Measurements from ENCODE around the gene FEZF1.

DNA sequence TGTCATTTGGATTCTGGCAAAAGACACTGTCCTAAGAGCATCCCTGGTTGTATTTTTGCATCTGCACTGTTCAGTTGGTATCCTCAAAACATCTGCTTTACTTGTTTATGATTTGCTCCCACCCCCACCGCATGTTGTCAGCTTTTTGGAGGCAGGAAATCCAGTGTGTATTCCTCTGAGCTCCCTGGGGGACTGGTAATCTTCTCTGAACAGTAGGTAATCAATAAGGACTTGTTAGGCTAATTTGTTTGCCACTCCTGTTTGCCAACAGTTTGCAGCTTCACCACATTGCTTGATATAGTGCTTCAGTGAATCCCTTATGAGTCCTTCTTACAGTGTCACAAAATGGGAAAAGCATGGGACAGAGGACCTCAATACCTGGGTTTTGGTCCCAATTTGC lies 49.1 kb downstream of the FEZF1 start:
- TF ChIP-seq POLR2A (IDR thresholded peaks at IDR 0.05; ENCODE audit: low read length) (no peak), GATA1 (IDR thresholded peaks at IDR 0.05; ENCODE audit: low read depth, low read length) (no peak)
